Epidermal melanocyte (primary cell): ENCODE data around the gene LZTS2.

Source experiments
- DNase-seq: peaks from one replicate; pipeline ENCODE4 v3.0.0; 2011; ENCODE audit warnings: low spot score; ENCODE audit not compliant: insufficient read length

The LZTS2 gene

DNA sequence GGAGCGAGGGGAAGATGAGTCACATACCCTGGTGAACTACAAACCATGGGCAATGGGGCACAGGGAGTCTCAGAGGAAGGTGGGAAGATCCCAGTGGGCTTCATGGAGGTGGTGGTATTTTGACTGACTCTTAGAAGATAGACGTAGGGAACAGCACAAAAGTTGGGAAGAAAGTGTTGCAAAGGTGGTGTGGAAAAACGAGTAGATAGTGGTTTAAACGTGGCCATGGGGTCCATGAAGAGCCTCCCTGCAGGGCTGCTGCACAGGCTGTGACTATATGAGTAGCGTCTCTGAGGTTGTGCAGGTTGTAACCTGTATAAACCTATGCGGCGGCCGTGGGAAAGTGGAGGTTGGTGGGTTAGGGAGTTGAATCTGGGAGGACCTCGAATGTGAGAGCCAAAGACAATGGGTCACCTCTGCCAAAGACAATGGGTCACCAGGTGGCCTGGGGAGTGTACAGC lies 13.8 kb downstream of the LZTS2 start:
- DNase-seq = no peak

- peak; percentile 88 for DNase-seq
Measured at GRCh38 chr10:101014230-101014884, 14.7 kb downstream of the LZTS2 start.

GRCh38 chr10:101014966-101015581 lies 15.5 kb downstream of the LZTS2 start:
- DNase-seq = no peak

DNA sequence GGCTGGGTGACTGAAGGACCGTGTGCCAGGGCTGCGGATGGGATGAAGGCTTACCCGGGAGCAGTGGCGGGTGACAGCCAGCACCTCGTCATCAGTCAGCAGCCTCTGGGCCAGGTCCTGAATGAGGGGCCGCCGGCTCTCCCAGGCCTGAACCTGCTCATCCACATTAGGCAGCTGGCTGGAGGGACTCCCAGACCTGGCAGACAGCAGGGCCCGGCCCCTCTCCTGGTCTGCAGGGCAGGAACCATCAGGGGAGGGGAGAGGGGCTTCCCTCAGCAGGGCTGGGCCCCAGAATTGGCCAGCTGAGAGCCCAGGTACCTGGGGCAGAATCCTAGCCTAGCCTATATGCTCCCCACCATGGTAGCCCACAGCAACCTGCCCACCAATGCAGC lies 16.0 kb downstream of the LZTS2 start:
- no peak for DNase-seq

DNA sequence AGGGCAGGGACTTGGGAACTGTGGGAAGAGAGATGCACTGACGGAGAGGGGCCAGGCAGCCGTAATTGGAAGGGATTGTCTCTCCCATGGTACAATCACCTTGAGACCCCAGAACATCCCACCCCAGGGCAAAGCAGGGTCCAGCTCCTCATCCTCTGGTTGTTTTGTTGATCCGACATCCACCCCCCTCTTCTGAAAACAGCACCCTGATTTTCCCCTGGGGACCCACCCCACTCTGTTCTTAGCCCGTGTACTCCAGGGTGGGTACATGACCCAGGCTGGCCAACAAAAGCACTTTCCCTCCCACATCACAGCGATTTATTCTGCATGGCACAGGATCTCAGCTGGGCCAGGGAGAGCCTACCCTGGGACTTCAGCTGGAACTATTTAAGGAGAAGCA lies 17.2 kb downstream of the LZTS2 start:
- DNase-seq = no peak

- DNase-seq = no peak
Measured at GRCh38 chr10:101018118-101018599, 18.6 kb downstream of the LZTS2 start.

- peak; percentile 85 for DNase-seq
Measured at GRCh38 chr10:101018600-101019439, 19.2 kb downstream of the LZTS2 start.

- DNase-seq = no peak
Measured at GRCh38 chr10:101019440-101019703, 19.8 kb downstream of the LZTS2 start.

- no peak for DNase-seq
Measured at GRCh38 chr10:101020427-101021075, 20.9 kb downstream of the LZTS2 start.

DNA sequence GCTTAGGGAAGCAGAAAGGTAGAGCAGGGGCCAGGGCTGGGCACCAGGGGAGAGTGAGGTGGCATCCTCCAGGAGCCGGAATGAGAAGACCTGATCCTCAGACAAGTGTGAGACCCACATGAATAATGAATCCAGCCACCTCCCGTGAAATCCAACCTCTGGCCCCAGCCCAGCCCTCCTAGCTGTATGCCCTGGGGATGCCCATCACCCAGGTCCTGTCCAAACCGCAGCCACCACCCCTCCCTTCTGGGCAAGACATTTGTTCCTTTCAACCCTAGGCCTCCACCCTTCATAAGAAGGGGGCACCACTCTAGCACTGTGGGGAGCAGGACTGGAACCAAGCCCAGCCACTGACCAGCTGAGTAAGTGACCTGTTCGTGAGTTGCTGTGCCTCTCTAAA lies 21.6 kb downstream of the LZTS2 start:
- no peak for DNase-seq

- no peak for DNase-seq
Measured at GRCh38 chr10:101021692-101022251, 22.2 kb downstream of the LZTS2 start.

DNA sequence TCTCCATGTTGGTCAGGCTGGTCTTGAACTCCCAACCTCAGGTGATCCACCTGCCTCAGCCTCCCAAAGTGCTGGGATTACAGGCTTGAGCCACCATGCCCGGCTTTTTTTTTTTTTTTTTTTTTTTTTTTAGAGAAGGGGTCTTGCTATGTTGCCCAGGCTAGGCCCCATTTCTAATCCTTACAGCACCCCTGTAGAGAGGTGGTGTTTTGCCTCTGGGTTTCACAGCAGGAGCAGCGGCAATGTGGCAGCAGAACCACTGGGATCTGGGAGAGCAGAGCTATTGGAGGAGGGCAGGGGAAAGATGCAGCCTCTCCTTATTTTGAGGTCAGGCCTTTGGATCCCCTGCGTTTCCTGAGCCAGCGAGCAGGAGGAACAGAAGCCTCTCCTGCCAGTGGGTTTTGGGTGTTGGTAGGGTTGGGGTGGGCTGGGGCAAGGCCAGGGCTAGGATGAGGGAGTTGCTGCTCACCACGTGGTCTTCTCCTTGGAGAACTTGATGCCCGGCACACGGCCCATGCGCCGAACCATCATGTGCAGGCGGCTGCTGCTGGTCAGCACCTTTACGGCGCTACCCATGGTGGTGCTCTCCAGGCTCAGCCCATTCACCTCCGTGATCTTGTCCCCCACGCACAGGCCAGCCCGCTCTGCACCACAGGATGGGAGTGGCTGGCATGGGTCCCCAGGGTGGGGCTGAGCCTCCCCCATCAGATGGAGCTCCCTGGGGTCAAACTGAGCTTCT lies 23.5 kb downstream of the LZTS2 start:
- DNase-seq = no peak

GRCh38 chr10:101027106-101027720 lies 27.6 kb downstream of the LZTS2 start:
- DNase-seq = no peak

- no peak for DNase-seq
Measured at GRCh38 chr10:101028446-101029337, 29.1 kb downstream of the LZTS2 start.

- DNase-seq = no peak
Measured at GRCh38 chr10:101029520-101030295, 30.1 kb downstream of the LZTS2 start.

DNA sequence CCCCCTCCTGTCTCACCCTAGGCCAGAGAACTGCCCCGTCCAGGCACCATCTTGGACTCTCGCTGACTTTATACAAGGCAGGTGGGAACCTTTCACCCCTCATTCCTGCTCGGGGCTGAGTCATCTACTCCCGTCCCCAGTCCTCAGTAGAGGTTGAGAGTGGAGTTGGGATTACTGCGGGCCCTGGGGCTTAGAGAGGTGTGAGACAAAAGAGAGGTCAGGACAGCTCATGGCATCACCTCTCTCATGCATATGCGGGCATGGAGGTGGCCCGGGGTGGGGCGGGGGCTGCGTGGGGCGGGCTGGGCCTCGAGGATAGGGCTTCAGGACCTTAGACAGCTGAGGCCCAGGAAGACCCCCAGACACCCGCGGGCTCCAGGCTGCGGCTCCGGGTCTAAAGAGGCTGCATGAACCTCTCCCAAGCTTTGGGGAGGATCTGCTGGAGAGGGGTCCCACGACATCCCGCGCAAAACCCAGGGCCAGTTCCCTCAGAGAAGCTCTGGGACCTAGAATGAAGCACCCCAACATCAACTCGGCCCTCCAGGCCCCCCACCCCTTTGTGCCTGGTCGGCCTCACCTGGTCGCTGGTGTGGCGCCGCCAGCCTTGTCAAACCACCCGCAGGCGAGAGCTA lies 31.0 kb downstream of the LZTS2 start:
- DNase-seq = no peak

DNA sequence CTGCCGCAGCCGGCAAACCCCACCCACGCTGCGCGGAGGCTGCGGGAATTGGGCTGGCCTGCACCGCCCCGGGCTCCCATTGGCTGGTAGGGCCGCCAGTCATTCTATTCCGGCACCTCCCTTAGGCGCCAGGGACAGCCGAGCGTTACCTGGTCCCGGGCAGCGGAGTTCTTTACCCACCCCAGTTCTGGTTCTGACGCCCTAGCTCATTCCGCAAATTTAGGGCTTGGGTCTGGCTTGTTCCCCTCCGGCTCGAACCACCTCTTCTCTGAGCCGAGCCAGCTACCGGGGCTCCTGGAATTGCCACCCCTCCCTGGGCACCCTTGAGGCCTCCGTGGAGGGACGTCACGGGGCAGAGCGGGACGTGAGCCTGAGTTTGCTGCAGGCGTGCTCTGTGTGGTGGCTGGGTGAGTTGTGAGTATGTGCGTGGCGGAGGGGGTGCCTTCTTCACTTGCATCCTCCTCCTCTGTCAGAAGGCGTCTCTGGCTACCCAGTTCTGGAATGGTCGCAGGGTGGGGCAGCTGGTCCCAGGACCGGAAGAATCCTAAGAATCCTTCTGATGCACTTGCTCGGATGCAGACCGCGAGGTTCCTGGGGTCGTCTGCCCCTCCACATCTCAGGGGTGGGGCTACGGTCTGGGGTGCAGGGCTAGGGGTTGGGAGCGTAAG lies 31.7 kb downstream of the LZTS2 start, which contains the start of the genes PDZD7 and SFXN3:
Gene PDZD7 (minus strand): TSS at position 2 of the 668 bp plus-strand sequence. CDS start 910 bp downstream, outside the sequence.
Gene SFXN3 (plus strand): TSS at position 107 of the 668 bp plus-strand sequence. CDS start 3,461 bp downstream, outside the sequence.
- DNase-seq = peak; percentile 96
